ENCODE results near the gene TRMT6.

DNA sequence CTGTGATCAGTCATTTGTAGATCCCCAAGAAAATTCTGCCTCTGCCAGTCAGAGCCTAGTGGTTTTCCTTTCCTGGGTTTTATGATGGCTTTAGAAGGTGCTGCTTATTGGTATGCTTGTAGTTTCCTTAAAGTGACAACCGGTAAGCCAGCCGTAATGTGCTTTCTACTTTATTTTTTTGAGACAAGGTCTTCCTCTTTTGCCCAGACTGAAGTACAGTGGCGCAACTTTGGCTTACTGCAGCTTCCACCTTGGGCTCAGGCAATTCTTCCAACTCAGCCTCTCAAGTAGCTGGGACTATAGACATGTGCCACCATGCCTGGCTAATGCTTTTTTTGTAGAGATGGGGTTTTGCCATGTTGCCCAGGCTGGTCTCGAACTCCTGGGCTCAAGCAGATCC lies 23.6 kb upstream of the TRMT6 start:
- TF ChIP-seq, protein P1, sequence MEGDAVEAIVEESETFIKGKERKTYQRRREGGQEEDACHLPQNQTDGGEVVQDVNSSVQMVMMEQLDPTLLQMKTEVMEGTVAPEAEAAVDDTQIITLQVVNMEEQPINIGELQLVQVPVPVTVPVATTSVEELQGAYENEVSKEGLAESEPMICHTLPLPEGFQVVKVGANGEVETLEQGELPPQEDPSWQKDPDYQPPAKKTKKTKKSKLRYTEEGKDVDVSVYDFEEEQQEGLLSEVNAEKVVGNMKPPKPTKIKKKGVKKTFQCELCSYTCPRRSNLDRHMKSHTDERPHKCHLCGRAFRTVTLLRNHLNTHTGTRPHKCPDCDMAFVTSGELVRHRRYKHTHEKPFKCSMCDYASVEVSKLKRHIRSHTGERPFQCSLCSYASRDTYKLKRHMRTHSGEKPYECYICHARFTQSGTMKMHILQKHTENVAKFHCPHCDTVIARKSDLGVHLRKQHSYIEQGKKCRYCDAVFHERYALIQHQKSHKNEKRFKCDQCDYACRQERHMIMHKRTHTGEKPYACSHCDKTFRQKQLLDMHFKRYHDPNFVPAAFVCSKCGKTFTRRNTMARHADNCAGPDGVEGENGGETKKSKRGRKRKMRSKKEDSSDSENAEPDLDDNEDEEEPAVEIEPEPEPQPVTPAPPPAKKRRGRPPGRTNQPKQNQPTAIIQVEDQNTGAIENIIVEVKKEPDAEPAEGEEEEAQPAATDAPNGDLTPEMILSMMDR (conservative IDR thresholded peaks at IDR 0.05) = no peak
- no peak for TF ChIP-seq ZFX (IDR thresholded peaks at IDR 0.05)

Data from C4-2B (cell line).